ENCODE results near the gene POLQ. TPM values are rescaled to one million over a fixed set of nuclear protein-coding genes. Genes with fewer than 3 reads are reported as not detected.

The POLQ gene
- total RNA-seq, 1 donor from 2014 or later, result 5.7 TPM

GRCh38 chr3:121562148-121562547 is 16.4 kb upstream of the POLQ start:
- Histone ChIP-seq H3K9me3 (ENCODE audit: control insufficient read depth in 3 of 3, low read length in 3 of 3) (no peaks in the 10 kb centered on the region), H3K4me1 (ENCODE audit: control insufficient read depth in 3 of 3, insufficient read depth in 3 of 3, low read length in 3 of 3) (peaks cover 0 to 9% (median 0%) of the 10 kb centered on the region in 3 donors), H3K4me3 (ENCODE audit: low read length in 3 of 3) (no peak overlapping the region), H3K27ac (ENCODE audit: low read depth, low read length) (no peak overlapping the region), H3K27me3 (ENCODE audit: control insufficient read depth in 3 of 3, insufficient read depth in 3 of 3, low read length in 3 of 3) (no peaks in the 10 kb centered on the region), H3K36me3 (ENCODE audit: control insufficient read depth in 3 of 3, insufficient read depth in 3 of 3, low read length in 3 of 3) (no peaks in the 10 kb centered on the region), H3K9ac (ENCODE audit: low read depth in 1 of 3, low read length in 3 of 3) (no peak overlapping the region)

DNA sequence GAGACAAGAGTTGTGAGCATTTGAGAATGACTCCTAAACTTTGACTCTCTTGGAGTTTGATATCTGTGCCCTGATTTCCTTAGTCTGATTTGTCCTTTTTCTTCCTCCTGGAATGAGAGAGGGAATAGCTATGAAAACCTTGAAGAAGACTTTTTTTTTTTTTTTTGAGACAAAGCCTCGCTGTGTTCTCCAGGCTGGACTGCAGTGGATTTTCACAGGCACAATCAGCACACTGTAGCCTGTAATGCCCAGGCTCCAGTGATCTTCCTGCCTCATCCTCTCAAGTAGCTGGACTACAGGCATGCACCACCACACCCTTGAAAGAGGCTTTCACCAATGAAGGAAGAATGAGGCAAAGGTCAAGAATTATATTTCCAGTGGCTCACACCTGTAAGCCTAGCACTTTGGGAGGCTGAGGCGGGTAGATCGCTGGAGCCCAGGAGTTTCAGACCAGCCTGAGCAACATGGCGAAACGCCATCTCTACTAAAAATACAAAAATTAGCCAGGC is 11.7 kb upstream of the POLQ start:
- no peaks in the 10 kb centered on the region for H3K9me3 ChIP-seq (ENCODE audit: control insufficient read depth in 3 of 3, low read length in 3 of 3)
- H3K9ac ChIP-seq (ENCODE audit: low read depth in 1 of 3, low read length in 3 of 3), result no peak overlapping the region
- peaks cover 0 to 9% (median 0%) of the 10 kb centered on the region in 3 donors for H3K4me1 ChIP-seq (ENCODE audit: control insufficient read depth in 3 of 3, insufficient read depth in 3 of 3, low read length in 3 of 3)
- no peaks in the 10 kb centered on the region for H3K36me3 ChIP-seq (ENCODE audit: control insufficient read depth in 3 of 3, insufficient read depth in 3 of 3, low read length in 3 of 3)
- no peak overlapping the region for H3K27ac ChIP-seq (ENCODE audit: low read depth, low read length)
- no peak overlapping the region for H3K4me3 ChIP-seq (ENCODE audit: low read length in 3 of 3)
- H3K27me3 ChIP-seq (ENCODE audit: control insufficient read depth in 3 of 3, insufficient read depth in 3 of 3, low read length in 3 of 3), result no peaks in the 10 kb centered on the region

GRCh38 chr3:121552797-121553196 is 7.0 kb upstream of the POLQ start:
- H3K36me3 ChIP-seq (ENCODE audit: control insufficient read depth in 3 of 3, insufficient read depth in 3 of 3, low read length in 3 of 3), result no peaks in the 10 kb centered on the region
- no peak overlapping the region for H3K4me3 ChIP-seq (ENCODE audit: low read length in 3 of 3)
- no peaks in the 10 kb centered on the region for H3K9me3 ChIP-seq (ENCODE audit: control insufficient read depth in 3 of 3, low read length in 3 of 3)

GRCh38 chr3:121552379-121552778 is 6.6 kb upstream of the POLQ start:
- H3K27ac ChIP-seq (ENCODE audit: low read depth, low read length), result no peak overlapping the region
- no peaks in the 10 kb centered on the region for H3K4me1 ChIP-seq (ENCODE audit: control insufficient read depth in 3 of 3, insufficient read depth in 3 of 3, low read length in 3 of 3)
- no peaks in the 10 kb centered on the region for H3K36me3 ChIP-seq (ENCODE audit: control insufficient read depth in 3 of 3, insufficient read depth in 3 of 3, low read length in 3 of 3)
- H3K4me3 ChIP-seq (ENCODE audit: low read length in 3 of 3), result no peak overlapping the region
- no peaks in the 10 kb centered on the region for H3K9me3 ChIP-seq (ENCODE audit: control insufficient read depth in 3 of 3, low read length in 3 of 3)
- H3K9ac ChIP-seq (ENCODE audit: low read depth in 1 of 3, low read length in 3 of 3), result peak overlapping the region in 1 of 3 donors; percentile 8
- H3K27me3 ChIP-seq (ENCODE audit: control insufficient read depth in 3 of 3, insufficient read depth in 3 of 3, low read length in 3 of 3), result no peaks in the 10 kb centered on the region

More at GRCh38 chr3:121552797-121553196, 7.0 kb upstream of the POLQ start:
- Histone ChIP-seq H3K27ac (ENCODE audit: low read depth, low read length) (no peak overlapping the region), H3K9ac (ENCODE audit: low read depth in 1 of 3, low read length in 3 of 3) (peak overlapping the region in 1 of 3 donors; percentile 8), H3K4me1 (ENCODE audit: control insufficient read depth in 3 of 3, insufficient read depth in 3 of 3, low read length in 3 of 3) (no peaks in the 10 kb centered on the region), H3K27me3 (ENCODE audit: control insufficient read depth in 3 of 3, insufficient read depth in 3 of 3, low read length in 3 of 3) (no peaks in the 10 kb centered on the region)

- Histone ChIP-seq H3K9ac (ENCODE audit: low read depth in 1 of 3, low read length in 3 of 3) (peak overlapping the region; percentile 76 to 92 (median 80)), H3K27ac (ENCODE audit: low read depth, low read length) (no peak overlapping the region), H3K36me3 (ENCODE audit: control insufficient read depth in 3 of 3, insufficient read depth in 3 of 3, low read length in 3 of 3) (no peaks in the 10 kb centered on the region), H3K4me1 (ENCODE audit: control insufficient read depth in 3 of 3, insufficient read depth in 3 of 3, low read length in 3 of 3) (peaks cover 6 to 12% (median 7%) of the 10 kb centered on the region in 3 donors), H3K9me3 (ENCODE audit: control insufficient read depth in 3 of 3, low read length in 3 of 3) (no peaks in the 10 kb centered on the region), H3K4me3 (ENCODE audit: low read length in 3 of 3) (peak overlapping the region; percentile 67 to 100 (median 80)), H3K27me3 (ENCODE audit: control insufficient read depth in 3 of 3, insufficient read depth in 3 of 3, low read length in 3 of 3) (no peaks in the 10 kb centered on the region)
Observed at GRCh38 chr3:121545049-121545573, 677 bp downstream of the POLQ start.

DNA sequence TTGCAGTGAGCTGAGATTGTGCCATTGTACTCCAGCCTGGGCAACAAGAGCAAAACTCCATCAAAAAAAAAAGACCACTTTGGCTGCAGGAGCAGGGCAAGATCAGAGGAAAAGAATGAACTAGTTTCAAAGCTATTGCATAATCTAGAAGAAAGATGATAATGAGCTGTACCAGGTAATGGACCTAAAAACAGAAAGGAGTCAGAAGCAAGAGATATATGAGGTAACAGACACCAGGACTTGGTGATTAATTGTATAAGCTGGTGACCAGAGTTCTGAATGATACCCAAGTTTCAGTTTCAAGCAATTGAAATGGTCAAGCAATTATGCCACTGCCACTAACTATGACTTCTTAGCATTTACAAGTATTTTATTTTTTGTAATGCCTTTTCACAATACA is 2.9 kb downstream of the POLQ start:
- Histone ChIP-seq H3K9ac (ENCODE audit: low read depth in 1 of 3, low read length in 3 of 3) (no peak overlapping the region), H3K9me3 (ENCODE audit: control insufficient read depth in 3 of 3, low read length in 3 of 3) (no peaks in the 10 kb centered on the region), H3K4me3 (ENCODE audit: low read length in 3 of 3) (no peak overlapping the region), H3K27me3 (ENCODE audit: control insufficient read depth in 3 of 3, insufficient read depth in 3 of 3, low read length in 3 of 3) (no peaks in the 10 kb centered on the region), H3K27ac (ENCODE audit: low read depth, low read length) (no peak overlapping the region), H3K4me1 (ENCODE audit: control insufficient read depth in 3 of 3, insufficient read depth in 3 of 3, low read length in 3 of 3) (peaks cover 6 to 12% (median 7%) of the 10 kb centered on the region in 3 donors), H3K36me3 (ENCODE audit: control insufficient read depth in 3 of 3, insufficient read depth in 3 of 3, low read length in 3 of 3) (no peaks in the 10 kb centered on the region)

DNA sequence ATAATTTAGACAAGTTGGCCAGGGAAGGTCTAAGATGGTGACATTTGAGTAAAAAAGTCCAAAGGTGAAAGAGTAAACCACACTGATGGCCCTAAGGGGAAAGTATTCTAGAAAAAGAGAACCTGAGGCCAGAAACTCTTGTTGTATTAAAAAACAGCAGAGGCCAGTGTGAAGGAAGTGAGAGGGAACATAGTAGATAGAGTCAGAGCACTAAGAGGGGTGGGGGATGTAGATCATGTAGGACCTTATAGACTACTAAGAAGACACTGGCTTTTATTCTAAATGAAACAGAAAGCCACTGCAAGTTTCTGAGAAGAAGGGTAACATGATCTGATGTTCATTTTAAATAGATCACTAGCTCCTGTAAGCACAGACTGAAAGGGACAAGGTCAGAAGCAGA is 14.5 kb downstream of the POLQ start:
- no peak overlapping the region for H3K9ac ChIP-seq (ENCODE audit: low read depth in 1 of 3, low read length in 3 of 3)
- H3K27ac ChIP-seq (ENCODE audit: low read depth, low read length), result no peak overlapping the region
- no peaks in the 10 kb centered on the region for H3K27me3 ChIP-seq (ENCODE audit: control insufficient read depth in 3 of 3, insufficient read depth in 3 of 3, low read length in 3 of 3)
- H3K36me3 ChIP-seq (ENCODE audit: control insufficient read depth in 3 of 3, insufficient read depth in 3 of 3, low read length in 3 of 3), result no peaks in the 10 kb centered on the region
- H3K4me1 ChIP-seq (ENCODE audit: control insufficient read depth in 3 of 3, insufficient read depth in 3 of 3, low read length in 3 of 3), result no peaks in the 10 kb centered on the region
- H3K4me3 ChIP-seq (ENCODE audit: low read length in 3 of 3), result no peak overlapping the region
- no peaks in the 10 kb centered on the region for H3K9me3 ChIP-seq (ENCODE audit: control insufficient read depth in 3 of 3, low read length in 3 of 3)

DNA sequence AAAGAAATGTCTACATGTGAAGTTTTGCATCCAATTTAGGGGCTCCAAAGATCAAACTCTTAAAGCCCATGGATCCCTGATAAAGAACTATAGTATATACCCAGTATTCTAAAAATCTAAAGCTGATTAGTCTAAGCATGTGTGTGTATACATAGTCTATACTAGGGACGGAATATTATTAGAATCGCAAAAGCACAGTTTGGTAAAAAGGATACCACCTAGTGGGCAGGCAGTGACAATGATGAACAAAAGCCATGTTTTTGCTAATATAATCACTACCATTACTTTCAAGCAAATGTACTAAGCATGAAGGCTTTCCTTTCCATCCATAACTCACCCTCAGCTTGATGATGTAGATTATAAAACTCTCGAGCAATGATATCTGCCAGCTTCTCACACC is 16.5 kb downstream of the POLQ start:
- Histone ChIP-seq H3K9ac (ENCODE audit: low read depth in 1 of 3, low read length in 3 of 3) (no peak overlapping the region), H3K36me3 (ENCODE audit: control insufficient read depth in 3 of 3, insufficient read depth in 3 of 3, low read length in 3 of 3) (no peaks in the 10 kb centered on the region), H3K4me1 (ENCODE audit: control insufficient read depth in 3 of 3, insufficient read depth in 3 of 3, low read length in 3 of 3) (no peaks in the 10 kb centered on the region), H3K27ac (ENCODE audit: low read depth, low read length) (no peak overlapping the region), H3K4me3 (ENCODE audit: low read length in 3 of 3) (no peak overlapping the region), H3K27me3 (ENCODE audit: control insufficient read depth in 3 of 3, insufficient read depth in 3 of 3, low read length in 3 of 3) (no peaks in the 10 kb centered on the region), H3K9me3 (ENCODE audit: control insufficient read depth in 3 of 3, low read length in 3 of 3) (no peaks in the 10 kb centered on the region)

- H3K27ac ChIP-seq (ENCODE audit: low read depth, low read length), result no peak overlapping the region
- H3K4me1 ChIP-seq (ENCODE audit: control insufficient read depth in 3 of 3, insufficient read depth in 3 of 3, low read length in 3 of 3), result no peaks in the 10 kb centered on the region
- peaks cover 0 to 5% (median 0%) of the 10 kb centered on the region in 3 donors for H3K9me3 ChIP-seq (ENCODE audit: control insufficient read depth in 3 of 3, low read length in 3 of 3)
- no peak overlapping the region for H3K4me3 ChIP-seq (ENCODE audit: low read length in 3 of 3)
- H3K27me3 ChIP-seq (ENCODE audit: control insufficient read depth in 3 of 3, insufficient read depth in 3 of 3, low read length in 3 of 3), result no peaks in the 10 kb centered on the region
- no peak overlapping the region for H3K9ac ChIP-seq (ENCODE audit: low read depth in 1 of 3, low read length in 3 of 3)
- H3K36me3 ChIP-seq (ENCODE audit: control insufficient read depth in 3 of 3, insufficient read depth in 3 of 3, low read length in 3 of 3), result no peaks in the 10 kb centered on the region
Observed at GRCh38 chr3:121520510-121520909, 25.3 kb downstream of the POLQ start.

GRCh38 chr3:121517953-121518655 is 27.7 kb downstream of the POLQ start:
- Histone ChIP-seq H3K9me3 (ENCODE audit: control insufficient read depth in 3 of 3, low read length in 3 of 3) (peaks cover 0 to 5% (median 0%) of the 10 kb centered on the region in 3 donors), H3K4me1 (ENCODE audit: control insufficient read depth in 3 of 3, insufficient read depth in 3 of 3, low read length in 3 of 3) (no peaks in the 10 kb centered on the region), H3K36me3 (ENCODE audit: control insufficient read depth in 3 of 3, insufficient read depth in 3 of 3, low read length in 3 of 3) (no peaks in the 10 kb centered on the region), H3K4me3 (ENCODE audit: low read length in 3 of 3) (no peak overlapping the region), H3K27me3 (ENCODE audit: control insufficient read depth in 3 of 3, insufficient read depth in 3 of 3, low read length in 3 of 3) (no peaks in the 10 kb centered on the region), H3K27ac (ENCODE audit: low read depth, low read length) (no peak overlapping the region), H3K9ac (ENCODE audit: low read depth in 1 of 3, low read length in 3 of 3) (no peak overlapping the region)
